RWPE2 (cell line): ENCODE results near the gene TMC4.

ENCODE experiments used
- ATAC-seq: fragments of 200-7000 bp; cut with Tn5 transposase; 3 replicates; pipeline ENCODE4 v1.9.1; 2021; ENCODE audit warnings: low read depth
- DNase-seq: peaks from one replicate; pipeline ENCODE4 v3.0.0-alpha.2; 2020; ENCODE audit warnings: low spot score
- H3K27ac ChIP-seq: fragments of 450-650 bp; 2 replicates; pipeline ENCODE4 v1.5.1; 2017; ENCODE audit warnings: mild to moderate bottlenecking; ENCODE audit not compliant: poor library complexity, severe bottlenecking
- H3K27me3 ChIP-seq: fragments of 250-450 bp; sonication (Bioruptor Pico); 2 replicates; pipeline ENCODE4 v1.5.1; 2021; ENCODE audit warnings: mild to moderate bottlenecking, moderate library complexity; ENCODE audit not compliant: insufficient read depth, poor library complexity, severe bottlenecking
- H3K36me3 ChIP-seq: fragments of 250-450 bp; sonication (Bioruptor Pico); 2 replicates; pipeline ENCODE4 v1.5.1; 2020; ENCODE audit warnings: low read depth, mild to moderate bottlenecking, moderate library complexity
- H3K4me1 ChIP-seq: fragments of 250-450 bp; sonication (Bioruptor Pico); 2 replicates; pipeline ENCODE4 v1.5.1; 2021; ENCODE audit warnings: mild to moderate bottlenecking, moderate library complexity; ENCODE audit not compliant: insufficient read depth, poor library complexity, severe bottlenecking
- H3K4me3 ChIP-seq: fragments of 250-450 bp; sonication (Bioruptor Pico); 2 replicates; pipeline ENCODE4 v1.5.1; 2021; ENCODE audit warnings: mild to moderate bottlenecking, moderate library complexity; ENCODE audit not compliant: severe bottlenecking
- H3K9me3 ChIP-seq: fragments of 250-450 bp; sonication (Bioruptor Pico); 2 replicates; pipeline ENCODE4 v1.5.1; 2021; ENCODE audit warnings: mild to moderate bottlenecking, moderate library complexity; ENCODE audit not compliant: severe bottlenecking
- CTCF ChIP-seq: fragments of 450-650 bp; IDR thresholded peaks from one replicate; pipeline ENCODE4 v1.5.1; 2017; ENCODE audit warnings: mild to moderate bottlenecking, moderate library complexity; ENCODE audit not compliant: poor library complexity, severe bottlenecking

Gene TMC4

GRCh38 chr19:54133312-54133956 is 39.5 kb downstream of the TMC4 start:
- no peak overlapping the region for H3K27ac ChIP-seq

GRCh38 chr19:54129617-54129996 is 43.4 kb downstream of the TMC4 start:
- Histone ChIP-seq H3K9me3 (no peaks in the 10 kb centered on the region), H3K36me3 (peaks cover 25% of the 10 kb centered on the region), H3K27ac (no peak overlapping the region), H3K27me3 (no peaks in the 10 kb centered on the region), H3K4me3 (no peak overlapping the region), H3K4me1 (no peaks in the 10 kb centered on the region)
- ATAC-seq, result no peak
- no peak for DNase-seq
- TF ChIP-seq CTCF, result no peak

More at GRCh38 chr19:54133312-54133956, 39.5 kb downstream of the TMC4 start:
- no peak for TF ChIP-seq CTCF
- Histone ChIP-seq H3K36me3 (peaks cover 7% of the 10 kb centered on the region), H3K27me3 (no peaks in the 10 kb centered on the region), H3K9me3 (no peaks in the 10 kb centered on the region), H3K4me3 (no peak overlapping the region), H3K4me1 (no peaks in the 10 kb centered on the region)
- no peak for ATAC-seq
- no peak for DNase-seq

- no peak for DNase-seq
These were observed 44.0 kb downstream of the TMC4 start for GRCh38 chr19:54128796-54129616.

GRCh38 chr19:54128441-54128725 is 44.6 kb downstream of the TMC4 start:
- no peak for DNase-seq
- Histone ChIP-seq H3K4me3 (no peak overlapping the region), H3K4me1 (no peaks in the 10 kb centered on the region), H3K36me3 (peaks cover 37% of the 10 kb centered on the region), H3K27ac (no peak overlapping the region), H3K9me3 (no peaks in the 10 kb centered on the region), H3K27me3 (no peaks in the 10 kb centered on the region)
- TF ChIP-seq CTCF, result no peak
- ATAC-seq, result no peak

More at GRCh38 chr19:54128796-54129616, 44.0 kb downstream of the TMC4 start:
- TF ChIP-seq CTCF, result no peak
- Histone ChIP-seq H3K36me3 (peaks cover 31% of the 10 kb centered on the region), H3K27ac (no peak overlapping the region), H3K4me1 (no peaks in the 10 kb centered on the region), H3K27me3 (no peaks in the 10 kb centered on the region), H3K4me3 (no peak overlapping the region), H3K9me3 (no peaks in the 10 kb centered on the region)
- no peak for ATAC-seq
